AG09309 (cell line): ENCODE data around the gene HMGCS2.

ENCODE experiments used
- DNase-seq: peaks from one replicate; pipeline ENCODE4 v3.0.0-alpha.2; 2010; ENCODE audit warnings: low read depth
- H3K4me3 ChIP-seq: 2 replicates; pipeline ENCODE4 v1.5.1; 2011; ENCODE audit warnings: mild to moderate bottlenecking, low read depth, low read length, moderate library complexity; ENCODE audit not compliant: control insufficient read depth
- CTCF ChIP-seq: IDR thresholded peaks from 2 replicates; pipeline ENCODE4 v1.5.1; 2011; ENCODE audit warnings: mild to moderate bottlenecking, low read depth, low read length, inconsistent platforms; ENCODE audit not compliant: insufficient read depth, control insufficient read depth; ENCODE audit errors: missing control alignments

The HMGCS2 gene

GRCh38 chr1:119700326-119700725, 68.4 kb downstream of the HMGCS2 start:
- TF ChIP-seq CTCF: no peak
- no peak for DNase-seq
- H3K4me3 ChIP-seq: no peak overlapping the region
